ENCODE data around the gene MICB. TPM values are rescaled to one million over a fixed set of nuclear protein-coding genes. Genes with fewer than 3 reads are reported as not detected.

The MICB gene
- total RNA-seq, 1 donor from 2014 or later, result 5.8 TPM

- peak within 1 kb of the TSS; percentile 94 for H3K4me3 Mint-ChIP-seq (ENCODE audit: unreplicated experiment)
- peak within 1 kb of the TSS; percentile 95 for H3K4me2 ChIP-seq (ENCODE audit: low read length)
- H3K9ac ChIP-seq (ENCODE audit: low read length), result peak within 1 kb of the TSS; percentile 87
- H3K9me3 Mint-ChIP-seq (ENCODE audit: unreplicated experiment), result no peaks in the 10 kb centered on the region
- peak within 1 kb of the TSS; percentile 66 for H2AFZ ChIP-seq (ENCODE audit: low read depth, low read length)
- H3K27me3 Mint-ChIP-seq (ENCODE audit: low read depth, unreplicated experiment), result no peaks in the 10 kb centered on the region
- peaks cover 26% of the 10 kb centered on the region for H3K4me1 ChIP-seq (ENCODE audit: insufficient read depth, low read length)
- peaks cover 19% of the 10 kb centered on the region for H3K4me1 Mint-ChIP-seq (ENCODE audit: low read depth, unreplicated experiment)
- FAIRE-seq (no peak), DNase-seq (ENCODE audit: low read depth) (peak; percentile 96)
- H3K27me3 ChIP-seq (ENCODE audit: insufficient read depth, low read length), result no peaks in the 10 kb centered on the region
- TF ChIP-seq CTCF (IDR thresholded peaks at IDR 0.05; ENCODE audit: insufficient read depth, low read depth, low read length) (no peak), EZH2 (IDR thresholded peaks at IDR 0.05; ENCODE audit: insufficient read depth, low read length) (no peak)
- peak within 1 kb of the TSS; percentile 87 for H3K27ac Mint-ChIP-seq (ENCODE audit: unreplicated experiment)
- no peaks in the 10 kb centered on the region for H4K20me1 ChIP-seq (ENCODE audit: insufficient read depth, low read length)
- H3K79me2 ChIP-seq (ENCODE audit: insufficient read depth, low read length), result peaks cover 13% of the 10 kb centered on the region
- no peaks in the 10 kb centered on the region for H3K9me3 ChIP-seq (ENCODE audit: insufficient read depth, low read depth, low read length)
- peak within 1 kb of the TSS; percentile 59 for H3K4me3 ChIP-seq (ENCODE audit: insufficient read depth, low read depth, low read length)
- peaks cover 9% of the 10 kb centered on the region for H3K36me3 Mint-ChIP-seq (ENCODE audit: low read depth, unreplicated experiment)
- H3K27ac ChIP-seq (ENCODE audit: low read depth, low read length), result peak within 1 kb of the TSS; percentile 78
- H3K36me3 ChIP-seq (ENCODE audit: insufficient read depth, low read length), result peaks cover 6% of the 10 kb centered on the region
These were observed 49.2 kb downstream of the MICB start, which contains the start of gene NFKBIL1 for GRCh38 chr6:31546958-31547726. Gene NFKBIL1 (plus strand): TSS chr6:31547608. CDS start chr6:31547695, 87 bp downstream.

- peak overlapping the region; percentile 94 for H3K4me3 Mint-ChIP-seq (ENCODE audit: unreplicated experiment)
- Histone ChIP-seq H3K27ac (ENCODE audit: low read depth, low read length) (peak overlapping the region; percentile 78), H3K4me3 (ENCODE audit: insufficient read depth, low read depth, low read length) (peak overlapping the region; percentile 59), H4K20me1 (ENCODE audit: insufficient read depth, low read length) (no peaks in the 10 kb centered on the region), H3K4me2 (ENCODE audit: low read length) (peak overlapping the region; percentile 95), H3K9me3 (ENCODE audit: insufficient read depth, low read depth, low read length) (no peaks in the 10 kb centered on the region), H3K36me3 (ENCODE audit: insufficient read depth, low read length) (peaks cover 6% of the 10 kb centered on the region), H3K4me1 (ENCODE audit: insufficient read depth, low read length) (peaks cover 21% of the 10 kb centered on the region), H3K27me3 (ENCODE audit: insufficient read depth, low read length) (no peaks in the 10 kb centered on the region), H3K79me2 (ENCODE audit: insufficient read depth, low read length) (peaks cover 13% of the 10 kb centered on the region), H2AFZ (ENCODE audit: low read depth, low read length) (peak overlapping the region; percentile 66), H3K9ac (ENCODE audit: low read length) (peak overlapping the region; percentile 87)
- H3K36me3 Mint-ChIP-seq (ENCODE audit: low read depth, unreplicated experiment), result peaks cover 11% of the 10 kb centered on the region
- peak overlapping the region; percentile 87 for H3K27ac Mint-ChIP-seq (ENCODE audit: unreplicated experiment)
- H3K27me3 Mint-ChIP-seq (ENCODE audit: low read depth, unreplicated experiment), result no peaks in the 10 kb centered on the region
- FAIRE-seq (no peak), DNase-seq (ENCODE audit: low read depth) (no peak)
- peaks cover 17% of the 10 kb centered on the region for H3K4me1 Mint-ChIP-seq (ENCODE audit: low read depth, unreplicated experiment)
- no peaks in the 10 kb centered on the region for H3K9me3 Mint-ChIP-seq (ENCODE audit: unreplicated experiment)
- TF ChIP-seq EZH2 (IDR thresholded peaks at IDR 0.05; ENCODE audit: insufficient read depth, low read length), result no peak
- no peak for TF ChIP-seq CTCF (IDR thresholded peaks at IDR 0.05; ENCODE audit: insufficient read depth, low read depth, low read length)
These were observed 50.0 kb downstream of the MICB start for GRCh38 chr6:31547727-31548543.
